RPMI7951 (cell line): Measurements from ENCODE around the gene DOCK4. TPM values are rescaled to one million over a fixed set of nuclear protein-coding genes. Genes with fewer than 3 reads are reported as not detected.
"Not testable (repeated sequence)": the region's sequence is repeated elsewhere in the genome, so short reads cannot be mapped to it uniquely, and the experiment has no call there.

ENCODE experiments used
- DNase-seq: peaks from one replicate; pipeline ENCODE4 v3.0.0-alpha.2; 2012; ENCODE audit warnings: low read depth
- total RNA-seq: library from RNA; depleted of rRNA; stranded (reverse); fragments of >200 nt; shearing (Covaris generic); gene quantifications from 2 replicates; pipeline ENCODE4 v1.2.3, GENCODE V29; 2014

Gene DOCK4
- total RNA-seq, 1 experiment from 2014 or later = 10.8 TPM

DNA sequence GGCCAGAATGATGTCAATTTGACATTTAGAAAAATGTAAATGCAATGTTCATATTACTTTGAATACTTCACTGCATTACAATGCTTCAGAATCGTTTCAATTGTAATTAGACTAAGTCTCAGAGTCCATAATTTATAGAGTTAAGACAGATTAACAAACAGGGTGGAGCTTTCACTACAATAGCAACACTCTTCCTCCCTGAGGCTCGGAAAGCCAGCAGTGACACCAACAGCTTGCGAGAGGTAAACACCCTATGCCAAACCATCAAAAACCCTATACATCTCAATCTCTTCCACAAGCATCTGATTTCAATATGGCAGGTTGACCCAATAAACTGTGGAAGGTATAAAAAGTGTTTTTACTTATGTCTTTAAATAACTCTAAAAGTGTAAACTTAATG lies 72.2 kb downstream of the DOCK4 start:
- DNase-seq = no peak

DNA sequence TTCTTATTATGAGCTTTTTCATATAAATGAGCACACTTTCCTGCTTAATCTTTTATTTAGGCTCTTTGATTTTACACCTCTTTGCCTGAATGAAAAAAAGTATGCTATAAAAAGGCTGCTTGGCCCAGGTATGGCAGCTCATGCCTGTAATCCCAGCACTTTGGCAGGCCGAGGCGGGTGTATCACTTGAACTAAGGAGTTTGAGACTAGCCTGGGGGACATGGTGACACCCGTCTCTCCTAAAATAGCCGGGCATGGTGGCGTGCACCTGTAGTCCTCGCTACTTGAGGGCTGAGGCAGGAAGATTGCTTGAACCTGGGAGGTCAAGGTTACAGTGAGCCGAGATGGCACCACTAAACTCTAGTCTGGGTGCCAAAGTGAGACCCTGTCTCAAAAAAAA lies 72.9 kb downstream of the DOCK4 start:
- no peak for DNase-seq

DNA sequence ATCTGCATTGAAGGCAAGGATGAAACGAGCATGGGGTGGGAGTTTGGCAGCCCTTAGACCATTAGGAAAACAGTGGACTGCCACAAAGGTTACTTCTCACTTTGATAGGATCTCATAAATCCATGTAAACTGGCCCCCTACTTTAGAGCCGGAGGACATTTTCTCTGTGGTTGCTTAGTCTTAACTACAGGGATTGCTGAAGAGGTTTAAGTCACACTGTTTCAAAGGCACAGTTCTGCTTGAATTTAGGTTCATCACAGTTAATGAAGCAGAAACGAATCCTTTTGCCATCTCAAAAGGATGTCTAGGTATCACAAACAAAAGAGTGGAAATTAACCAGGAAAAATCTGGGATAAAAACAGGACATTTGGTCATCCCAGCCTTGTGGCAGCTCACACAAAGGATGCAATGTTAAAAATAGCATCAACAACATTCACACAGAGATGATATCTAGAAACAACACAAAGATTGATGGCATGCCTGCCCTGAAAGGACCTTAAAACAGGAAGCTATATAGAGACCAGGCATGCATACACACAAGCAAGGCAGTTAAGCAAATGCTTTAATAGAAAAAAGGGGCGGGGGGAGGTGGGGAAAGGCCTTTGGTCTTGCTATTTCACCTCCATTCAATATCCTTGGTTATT lies 74.0 kb downstream of the DOCK4 start:
- peak; percentile 48 for DNase-seq

DNA sequence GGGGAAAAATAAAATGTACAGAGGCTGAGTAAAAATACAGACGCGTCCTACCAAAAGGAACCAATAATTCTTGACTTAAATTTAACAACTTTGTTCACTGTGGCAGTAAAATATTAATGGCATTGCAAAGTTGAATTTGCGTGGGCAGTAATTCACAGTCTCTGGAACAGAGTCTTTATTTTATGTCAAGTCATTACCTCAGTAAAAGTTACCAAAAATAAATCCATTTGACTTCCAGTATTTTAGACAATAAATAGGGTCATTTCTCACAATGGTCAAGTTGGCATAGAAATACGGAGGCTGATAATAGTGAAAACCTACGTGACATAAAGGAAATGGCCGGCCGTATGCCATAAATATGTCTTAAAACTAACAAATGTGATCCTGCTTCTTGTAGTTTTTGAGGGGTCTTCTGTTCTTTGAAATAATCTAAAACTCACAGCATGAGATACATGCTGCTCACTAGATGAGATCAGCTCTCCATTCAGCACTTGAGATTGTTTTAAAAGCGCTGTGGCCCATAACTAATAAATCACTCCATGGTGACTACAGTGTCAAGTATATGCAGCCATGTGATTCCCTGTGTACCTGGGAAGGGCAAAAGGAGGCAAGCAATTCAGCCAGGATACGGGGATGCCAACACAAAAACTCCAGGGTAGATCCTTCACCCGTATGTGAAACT lies 75.3 kb downstream of the DOCK4 start:
- no peak for DNase-seq

DNA sequence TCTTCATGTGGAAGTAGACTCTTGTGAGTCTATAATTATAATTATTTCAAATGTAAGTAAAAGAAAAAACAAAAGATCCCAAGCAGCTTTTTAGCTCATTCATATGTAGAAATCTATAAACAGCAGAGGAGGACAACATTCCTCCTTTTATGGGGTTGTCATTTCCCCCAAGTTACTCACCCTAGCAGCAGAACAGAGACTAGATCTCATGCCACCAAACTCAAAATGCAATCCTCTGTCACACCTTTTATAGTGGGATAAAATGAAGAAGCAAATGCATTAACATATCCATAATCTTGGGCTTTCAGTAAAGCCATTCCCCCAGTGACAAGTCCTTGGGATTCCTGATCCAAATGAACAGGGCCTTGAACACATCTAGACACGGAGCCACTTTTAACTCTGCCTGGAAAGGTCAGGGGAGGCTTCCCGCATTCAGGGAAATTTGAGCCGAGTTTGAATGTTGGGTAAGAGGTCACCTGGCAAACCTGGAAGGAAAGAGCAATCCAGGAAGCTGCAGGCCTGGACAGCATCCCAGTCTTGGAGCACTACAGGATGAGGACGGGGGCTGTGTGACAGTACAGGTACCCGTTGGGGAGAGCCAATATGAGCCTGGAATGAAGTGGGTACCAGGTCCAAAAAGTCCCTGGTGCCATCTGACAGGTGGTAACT lies 76.4 kb downstream of the DOCK4 start:
- no peak for DNase-seq

DNA sequence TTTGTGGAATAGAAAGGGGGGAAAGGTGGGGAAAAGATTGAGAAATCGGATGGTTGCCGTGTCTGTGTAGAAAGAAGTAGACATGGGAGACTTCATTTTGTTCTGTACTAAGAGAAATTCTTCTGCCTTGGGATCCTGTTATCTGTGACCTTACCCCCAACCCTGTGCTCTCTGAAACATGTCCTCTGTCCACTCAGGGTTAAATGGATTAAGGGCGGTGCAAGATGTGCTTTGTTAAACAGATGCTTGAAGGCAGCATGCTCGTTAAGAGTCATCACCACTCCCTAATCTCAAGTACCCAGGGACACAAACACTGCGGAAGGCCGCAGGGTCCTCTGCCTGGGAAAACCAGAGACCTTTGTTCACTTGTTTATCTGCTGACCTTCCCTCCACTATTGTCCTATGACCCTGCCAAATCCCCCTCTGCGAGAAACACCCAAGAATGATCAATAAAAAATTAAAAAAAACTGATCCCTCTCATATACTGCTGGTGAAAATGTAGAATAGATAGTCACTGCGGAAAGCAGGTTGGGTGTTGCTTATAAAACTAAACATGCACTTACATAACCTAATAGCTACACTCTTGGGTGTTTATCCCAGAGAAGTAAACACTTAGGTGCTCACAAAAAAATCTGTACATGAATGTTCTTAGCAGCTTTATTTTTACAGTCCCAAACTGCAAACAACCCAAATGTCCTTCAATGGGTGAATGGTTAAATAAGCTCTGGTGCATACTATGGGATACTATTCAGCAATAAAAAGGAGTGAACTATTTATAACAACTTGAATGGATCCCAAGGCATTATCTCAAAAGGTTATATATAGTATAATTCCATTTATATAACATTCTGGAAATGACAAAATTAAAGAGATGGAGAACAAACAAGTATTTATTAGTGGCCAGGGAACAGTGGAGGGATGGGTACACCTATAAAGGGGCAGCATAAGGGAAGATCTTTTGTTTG lies 77.5 kb downstream of the DOCK4 start:
- not testable (repeated sequence) for DNase-seq

DNA sequence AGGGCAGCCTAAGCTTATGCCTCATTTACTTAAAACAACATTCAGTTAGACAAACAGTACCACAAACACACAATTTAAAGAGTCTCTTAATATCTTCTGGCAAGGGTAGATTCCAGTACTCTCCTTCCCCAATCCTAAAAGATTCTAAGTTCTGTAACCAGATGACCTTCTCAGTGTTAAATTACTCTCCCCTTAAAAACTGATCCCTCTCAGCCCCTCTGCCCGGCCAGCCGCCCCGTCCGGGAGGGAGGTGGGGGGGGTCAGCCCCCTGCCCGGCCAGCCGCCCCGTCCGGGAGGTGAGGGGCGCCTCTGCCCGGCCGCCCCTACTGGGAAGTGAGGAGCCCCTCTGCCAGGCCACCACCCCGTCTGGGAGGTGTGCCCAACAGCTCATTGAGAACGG lies 78.2 kb downstream of the DOCK4 start:
- DNase-seq = not testable (repeated sequence)

DNA sequence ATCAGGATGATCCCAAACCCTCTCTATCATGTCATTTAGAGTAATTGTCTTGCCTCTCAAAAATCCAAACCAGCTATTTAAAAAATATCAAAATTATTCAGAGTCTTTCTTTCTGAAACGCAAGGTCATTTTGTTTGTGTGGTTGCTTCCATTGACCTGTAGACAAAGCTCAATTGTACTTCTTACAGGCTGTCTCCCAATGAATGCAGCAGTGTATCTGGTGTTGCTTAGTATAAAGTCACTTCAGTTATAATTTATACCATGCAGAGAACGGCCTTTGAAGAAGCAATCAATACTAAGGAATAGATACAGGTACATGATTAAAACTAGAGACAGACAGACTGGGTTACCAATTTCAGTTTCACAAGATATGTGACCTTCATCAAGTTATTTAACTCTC lies 80.9 kb downstream of the DOCK4 start:
- DNase-seq = no peak

DNA sequence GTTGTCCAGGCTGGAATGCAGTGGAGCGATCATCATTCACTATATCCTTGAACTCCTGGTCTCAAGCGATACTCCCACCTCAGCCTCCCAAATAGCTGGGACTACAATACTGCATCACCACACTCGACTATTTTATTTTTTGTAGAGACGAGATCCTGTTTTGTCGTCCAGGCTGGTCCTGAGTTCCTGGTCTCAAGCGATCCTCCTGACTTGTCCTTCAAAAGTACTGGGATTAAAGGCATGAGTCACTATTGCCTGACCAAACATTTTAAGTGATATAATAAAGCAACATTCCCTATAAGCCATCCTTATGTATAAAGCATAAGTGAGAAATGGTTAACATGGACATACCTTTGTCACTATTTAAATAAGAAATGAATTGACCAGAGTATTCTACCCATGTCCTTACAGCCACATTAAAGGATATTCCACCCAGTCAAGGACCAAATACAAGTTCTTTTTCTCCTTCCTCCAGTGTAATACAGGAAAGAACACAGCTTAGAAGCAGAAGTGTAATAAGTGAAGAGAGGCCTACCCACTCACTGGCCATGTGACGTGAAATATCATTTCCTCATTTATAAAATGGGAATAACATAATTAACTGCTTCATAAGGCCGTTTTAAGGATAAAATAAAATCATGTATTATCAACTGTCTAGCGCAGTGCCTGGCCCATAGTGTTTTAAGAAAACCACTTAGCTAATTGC lies 82.0 kb downstream of the DOCK4 start:
- no peak for DNase-seq

DNA sequence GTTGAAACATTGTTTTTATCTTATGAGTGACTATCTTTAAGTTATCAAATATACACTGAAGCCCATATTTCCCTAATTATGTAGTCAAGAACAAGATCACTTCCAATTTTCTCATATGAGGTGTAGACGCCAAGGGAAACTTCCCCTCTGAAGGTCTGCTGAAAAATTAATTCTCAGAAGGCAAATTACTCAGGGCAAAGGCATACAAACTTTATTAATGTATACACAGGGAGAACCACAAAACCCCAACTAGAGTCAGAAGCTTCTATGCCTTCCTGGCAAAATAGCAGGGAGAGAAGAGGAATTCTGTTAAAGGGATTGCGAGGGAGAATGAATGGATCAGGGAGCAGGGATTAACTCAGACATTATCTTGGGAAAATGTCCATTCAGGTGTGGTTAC lies 83.4 kb downstream of the DOCK4 start:
- DNase-seq = no peak

DNA sequence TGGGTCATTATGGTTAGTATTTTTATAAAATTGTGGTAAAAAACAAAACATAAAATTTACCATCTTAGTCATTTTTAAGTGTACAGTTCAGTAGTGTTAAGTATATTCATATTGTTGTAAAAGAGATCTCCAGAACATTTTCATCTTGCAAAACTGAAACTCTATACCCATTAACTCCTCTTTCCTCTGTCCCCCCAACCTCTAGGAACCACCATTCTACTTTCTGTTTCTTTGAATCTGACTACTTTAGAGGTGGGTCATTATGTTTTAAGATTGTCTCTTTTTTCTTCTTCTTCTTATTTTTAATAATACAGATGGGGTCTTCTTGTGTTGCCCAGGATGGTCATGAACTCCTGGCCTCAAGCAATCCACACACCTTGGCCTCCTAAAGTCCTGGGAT lies 84.1 kb downstream of the DOCK4 start:
- no peak for DNase-seq

DNA sequence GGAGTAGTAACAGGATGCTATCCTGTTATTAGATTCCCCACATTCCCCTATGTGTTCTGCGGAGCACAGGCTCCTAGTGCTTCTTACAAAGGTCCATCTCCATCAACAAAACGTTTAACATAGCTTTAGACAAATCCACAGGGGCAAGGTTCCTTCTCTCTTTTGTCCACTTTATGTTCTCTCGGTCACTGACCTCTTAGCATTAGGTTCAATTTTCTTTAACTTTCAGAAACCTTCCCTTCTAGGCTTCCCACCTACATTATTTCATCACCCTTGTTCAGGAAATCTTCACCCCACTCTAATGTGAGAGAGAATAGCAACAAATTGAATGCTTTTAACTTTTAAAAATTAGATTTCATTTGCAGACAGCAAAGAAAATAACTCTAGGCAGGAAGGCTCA lies 84.9 kb downstream of the DOCK4 start:
- no peak for DNase-seq

DNA sequence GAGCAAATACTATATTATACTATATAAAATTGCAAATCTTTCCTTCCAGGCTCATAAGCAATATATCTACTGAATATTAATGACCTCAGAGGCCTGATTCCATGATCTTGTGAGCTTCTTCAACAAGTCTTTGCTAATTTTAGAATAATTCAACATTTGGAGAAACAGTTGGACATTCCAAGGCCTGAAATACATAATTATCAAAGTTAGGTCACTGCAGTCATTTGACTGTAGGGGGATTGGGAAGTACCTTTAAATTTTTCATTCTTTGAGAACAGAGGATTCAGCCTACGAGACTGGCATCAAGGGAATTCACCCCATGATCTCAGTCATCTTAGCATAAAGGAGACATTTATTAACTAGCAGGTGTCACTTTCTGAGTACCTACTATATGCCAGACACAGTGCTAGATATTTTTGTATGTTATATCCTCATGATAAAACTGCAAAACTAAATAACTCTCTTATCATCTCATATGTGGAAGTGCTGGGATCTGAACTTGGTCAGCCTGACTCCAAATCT lies 85.4 kb downstream of the DOCK4 start:
- DNase-seq = no peak

DNA sequence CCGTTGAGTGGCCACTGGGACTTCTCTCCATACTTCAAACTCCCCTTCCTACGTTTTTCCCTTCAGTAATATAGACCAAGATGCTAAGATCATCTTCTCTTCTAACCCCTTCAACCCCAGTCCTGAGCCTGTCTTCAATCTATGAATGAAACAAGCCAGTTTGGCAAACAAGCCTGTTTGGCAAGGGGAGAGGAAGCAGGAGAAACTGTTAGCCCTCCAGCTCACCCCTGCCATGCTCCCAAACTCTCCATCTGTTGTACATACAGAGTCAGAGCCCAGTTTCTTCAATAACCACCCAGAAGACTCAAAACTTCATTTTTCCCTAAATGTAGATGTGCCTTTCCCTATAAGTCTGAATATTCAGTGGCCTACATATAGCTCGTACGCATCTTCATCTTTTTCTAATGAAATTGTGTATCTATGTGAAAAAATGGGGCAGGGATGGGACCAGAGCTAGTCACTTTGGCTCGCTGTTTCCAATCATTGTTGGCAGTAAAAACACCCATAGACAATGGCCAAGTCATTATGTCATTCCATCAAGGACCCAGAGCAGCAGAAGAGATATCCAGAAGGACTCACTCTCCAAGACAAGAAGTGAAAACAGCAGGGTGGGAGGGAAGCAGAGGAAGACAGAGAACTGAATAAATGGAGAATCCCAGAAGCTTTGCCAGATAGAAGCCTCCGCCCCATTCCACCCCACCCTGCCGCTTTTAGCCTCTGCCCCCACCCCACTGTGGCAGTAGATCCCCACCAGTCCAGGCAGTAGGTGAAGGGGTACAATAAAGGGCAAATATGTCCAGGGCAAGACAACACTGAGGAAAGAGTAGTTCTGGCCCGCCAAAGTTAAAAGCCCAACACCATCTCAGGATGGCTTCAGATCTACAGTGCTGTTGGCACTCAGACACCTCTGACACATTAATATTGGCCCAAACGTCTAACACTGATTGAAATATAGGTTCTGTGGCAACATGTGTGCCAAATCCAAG lies 87.3 kb downstream of the DOCK4 start:
- DNase-seq = no peak

DNA sequence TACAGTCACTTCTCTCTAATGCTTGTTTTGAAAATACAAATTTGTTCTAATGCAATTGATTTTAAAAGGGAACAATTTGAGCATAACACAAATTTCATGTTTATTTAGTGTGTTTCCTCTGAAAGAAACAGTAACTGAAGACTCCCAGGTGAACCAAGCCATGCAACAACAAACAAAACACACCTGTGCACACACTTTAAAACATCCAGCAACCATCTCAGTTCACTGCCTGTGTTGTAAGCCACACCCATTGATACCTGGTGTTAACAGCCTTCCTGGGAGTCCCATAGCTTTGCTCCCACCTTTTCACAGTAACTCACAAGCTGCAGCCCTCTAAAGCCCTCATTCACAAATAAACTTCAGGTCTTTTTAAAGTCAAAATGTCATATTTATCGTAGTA lies 89.3 kb downstream of the DOCK4 start:
- no peak for DNase-seq

DNA sequence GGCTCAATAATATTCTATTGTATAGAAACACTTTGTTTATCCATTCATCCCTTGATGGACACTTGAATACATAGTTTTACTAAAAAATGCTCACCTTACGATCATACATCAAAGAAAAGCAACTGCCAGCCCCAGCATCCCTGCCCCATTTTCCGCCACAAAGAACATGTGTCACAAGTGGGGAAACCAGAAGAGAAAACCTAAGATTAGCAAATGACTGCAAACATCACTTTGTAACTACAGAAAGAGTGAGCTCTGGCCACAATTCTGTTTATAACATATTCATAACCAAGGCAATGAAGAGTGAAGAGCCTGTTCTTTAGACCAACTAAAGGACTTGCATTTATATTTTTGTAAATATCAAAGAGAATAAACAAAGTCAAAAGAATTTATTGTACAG lies 89.8 kb downstream of the DOCK4 start:
- no peak for DNase-seq

DNA sequence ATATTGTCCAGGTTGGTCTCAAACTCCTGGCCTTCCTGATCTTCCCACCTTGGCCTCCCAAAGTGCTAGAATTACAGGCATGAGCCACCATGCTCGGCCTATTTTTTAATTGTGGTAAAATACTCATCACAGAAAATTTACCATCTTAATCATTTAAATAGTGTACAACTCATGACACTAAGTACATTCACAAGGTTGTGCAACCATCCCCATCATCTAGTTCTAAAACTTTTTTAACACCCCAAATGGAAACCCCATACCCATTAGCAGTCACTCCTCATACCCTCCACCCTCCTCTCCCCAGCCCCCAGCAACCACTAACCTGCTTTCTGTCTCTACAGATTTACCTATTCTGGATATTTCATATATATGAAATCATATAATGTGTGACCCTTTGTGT lies 90.3 kb downstream of the DOCK4 start:
- DNase-seq = no peak

DNA sequence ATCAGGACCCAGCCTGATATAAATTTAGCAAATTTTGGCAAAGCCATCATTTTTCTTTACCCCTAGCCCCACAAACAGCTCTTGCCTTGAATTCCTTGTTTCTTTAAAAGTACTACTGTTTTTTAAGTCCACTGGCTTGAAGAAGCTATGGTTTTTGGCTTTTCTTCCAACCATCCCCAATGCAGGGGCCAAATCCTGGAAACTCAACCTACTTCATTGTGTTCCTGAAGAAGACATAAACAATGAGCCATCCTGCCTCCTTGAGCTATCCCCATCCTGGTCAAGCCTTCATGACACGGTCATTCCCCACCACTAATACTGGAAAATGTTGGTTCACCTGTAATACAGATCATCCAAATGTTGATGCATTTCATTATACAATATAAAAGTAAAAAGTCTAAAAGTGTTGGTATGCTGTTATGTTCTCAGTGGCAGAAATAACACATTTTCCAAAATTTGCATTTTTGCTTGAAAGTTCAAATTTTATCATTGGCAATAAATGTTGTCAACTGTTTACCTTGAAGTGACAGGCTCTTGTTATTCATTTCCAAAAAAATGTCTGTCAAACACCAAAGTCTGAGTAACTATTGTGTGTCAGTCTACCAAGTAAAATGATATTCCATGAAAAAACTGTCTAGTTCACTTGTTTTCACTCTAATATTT lies 92.2 kb downstream of the DOCK4 start:
- no peak for DNase-seq

DNA sequence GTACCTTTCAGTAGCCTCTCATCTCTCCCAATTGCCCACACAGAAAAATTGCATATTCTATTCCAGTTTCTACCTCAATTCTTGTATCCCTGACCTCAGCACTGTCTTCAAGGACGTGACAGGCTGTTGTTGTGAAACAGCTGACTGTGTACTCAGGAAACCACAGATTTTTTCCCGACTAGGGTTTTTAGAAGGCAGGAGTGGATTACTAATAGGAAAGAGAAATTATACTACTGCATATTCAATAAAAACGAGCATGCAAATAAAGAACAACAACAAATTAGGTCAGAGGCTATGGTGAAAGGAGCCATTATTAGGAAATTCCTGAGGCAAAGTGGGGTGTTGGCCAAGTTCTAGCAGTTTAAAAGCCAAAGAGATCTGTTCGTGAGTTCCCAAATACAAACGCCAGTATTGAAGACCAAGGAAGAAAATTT lies 93.4 kb downstream of the DOCK4 start:
- DNase-seq = peak; percentile 45
